Stomach (tissue), 9 donors: ENCODE data around the gene TTC21A. TPM values are rescaled to one million over a fixed set of nuclear protein-coding genes. Genes with fewer than 3 reads are reported as not detected.

Experiments
- DNase-seq, 2 donors: peaks; one replicate each; pipeline versions ENCODE4 v3.0.0 to v3.0.0-alpha.2; 2013 to 2019
- H3K27ac ChIP-seq, 5 donors: fragments of 200-600 bp in 4 of 5; sonication (generic) in 4 of 5; one replicate each; pipeline ENCODE4 v1.5.1; 2013 to 2019; ENCODE audit warnings: mild to moderate bottlenecking in 1 of 5, moderate library complexity in 1 of 5
- H3K27me3 ChIP-seq, 3 donors: fragments of 200-600 bp; sonication (generic); one replicate each; pipeline ENCODE4 v1.5.1; 2017 to 2019; ENCODE audit warnings: mixed run types in 1 of 3
- H3K36me3 ChIP-seq, 4 donors: fragments of 200-600 bp; sonication (generic); 1 replicate in 3 of 4; 2 replicates in 1 of 4; pipeline ENCODE4 v1.5.1; 2016 to 2019
- H3K4me1 ChIP-seq, 4 donors: fragments of 200-600 bp; sonication (generic); one replicate each; pipeline ENCODE4 v1.5.1; 2016 to 2019
- H3K4me3 ChIP-seq, 4 donors: fragments of 200-600 bp; sonication (generic) in 3 of 4; one replicate each; pipeline ENCODE4 v1.5.1; 2016 to 2019; ENCODE audit warnings: mild to moderate bottlenecking in 1 of 4
- H3K9me3 ChIP-seq, 4 donors: fragments of 200-600 bp; sonication (generic); one replicate each; pipeline ENCODE4 v1.5.1; 2016 to 2019
- EP300 ChIP-seq: sonication (generic); formaldehyde crosslinking; IDR thresholded peaks from one replicate; pipeline ENCODE4 v1.6.1; 2017; ENCODE audit warnings: antibody characterized with exemption
- POLR2A ChIP-seq, 4 donors: fragments of 450-650 bp; IDR thresholded peaks; one replicate each; pipeline ENCODE4 v1.6.1; 2016; ENCODE audit warnings: antibody characterized with exemption in 4 of 4, control low read depth in 2 of 4, mild to moderate bottlenecking in 1 of 4, moderate library complexity in 1 of 4
- POLR2AphosphoS5 ChIP-seq, 3 donors: sonication (generic); formaldehyde crosslinking; IDR thresholded peaks; one replicate each; pipeline ENCODE4 v1.6.1; 2016; ENCODE audit warnings: antibody characterized with exemption in 3 of 3
- WGBS, 5 donors: extraction: QIAGEN DNeasy Blood & Tissue Kit in 3 of 5; methylation state at CpG; one replicate each; pipeline versions ENCODE4 v1.1.5 to v1.1.7; 2013 to 2018; 5-methylcytosine and 5-hydroxymethylcytosine counted together
- intact Hi-C: fragments of 100-400 bp; cut with DNase I; formaldehyde crosslinking; loops from one replicate; pipeline ENCODE4 v1.15.1; 2023; ENCODE audit warnings: low total_unique reads
- polyA plus RNA-seq, 3 donors: library from polyadenylated mRNA; stranded (reverse); fragments of 200-250 nt; gene quantifications; one replicate each; pipeline ENCODE4 v1.2.3, GENCODE V29; 2013
- total RNA-seq, 5 donors: library from RNA; depleted of rRNA; stranded (reverse); fragments of >200 nt; gene quantifications; one replicate each; pipeline versions ENCODE4 v1.1.0 to v1.2.3, GENCODE V29; 2014 to 2016
- TF ChIP-seq, protein P1 (sequence below), 7 experiments: fragments of 450-650 bp in 4 of 7; fragments of 200-600 bp in 3 of 7; sonication (generic) in 3 of 7; IDR thresholded peaks; one replicate each; pipeline ENCODE4 v1.5.1; 2016 to 2019; ENCODE audit warnings: antibody characterized with exemption in 7 of 7, control low read depth in 2 of 7, mild to moderate bottlenecking in 1 of 7
- donor health status: healthy with polysubstance abuse.
- donor health status: Bipolar disorder and iron deficiency.
- donor health status: healthy.

TTC21A gene
- total and polyA plus RNA-seq, 8 donors, result 0.89 to 17.7 (median 6.3) TPM

DNA sequence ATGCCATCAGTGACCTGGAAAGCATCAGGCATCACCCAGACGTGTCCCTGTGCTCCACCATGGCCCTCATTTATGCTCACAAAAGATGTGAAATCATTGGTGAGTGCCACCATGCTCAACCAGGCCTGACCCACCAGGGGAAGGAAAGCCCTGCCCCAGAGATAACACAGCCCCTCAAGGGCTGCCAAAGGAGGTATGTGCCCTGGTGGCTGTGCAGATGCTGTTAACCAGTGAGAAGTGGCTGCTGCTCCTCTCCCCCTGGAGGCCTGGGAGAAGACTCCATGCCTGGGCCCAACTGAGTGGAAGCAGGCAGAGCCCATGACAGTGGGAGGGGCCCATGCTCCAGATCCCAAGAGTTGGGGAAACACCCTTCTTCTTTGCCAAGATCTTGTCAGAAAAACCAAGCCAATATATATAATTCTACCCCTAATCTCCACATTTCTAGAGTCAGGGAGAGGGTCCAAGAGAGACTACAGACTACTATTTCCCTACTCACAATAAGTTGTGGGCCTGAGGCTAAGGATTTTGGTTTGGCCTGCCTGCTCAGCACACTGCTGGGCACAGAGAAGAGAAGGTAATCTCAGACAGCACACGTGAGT is 2.7 kb downstream of the TTC21A start:
- intact Hi-C loops, result no loop called here
- peaks cover 20 to 31% (median 29%) of the 10 kb centered on the region in 4 donors for H3K4me1 ChIP-seq
- H3K27ac ChIP-seq, result no peak overlapping the region
- no peak overlapping the region for H3K4me3 ChIP-seq
- H3K27me3 ChIP-seq, result no peaks in the 10 kb centered on the region
- H3K36me3 ChIP-seq, result peaks cover 0 to 29% (median 14%) of the 10 kb centered on the region in 4 donors
- WGBS, 5 donors, result 50 to 96% (median 80%) methylated on average over 1 to 2 of the region's 2 CpGs
- no peak for DNase-seq
- H3K9me3 ChIP-seq, result no peaks in the 10 kb centered on the region
- TF ChIP-seq, protein P1, sequence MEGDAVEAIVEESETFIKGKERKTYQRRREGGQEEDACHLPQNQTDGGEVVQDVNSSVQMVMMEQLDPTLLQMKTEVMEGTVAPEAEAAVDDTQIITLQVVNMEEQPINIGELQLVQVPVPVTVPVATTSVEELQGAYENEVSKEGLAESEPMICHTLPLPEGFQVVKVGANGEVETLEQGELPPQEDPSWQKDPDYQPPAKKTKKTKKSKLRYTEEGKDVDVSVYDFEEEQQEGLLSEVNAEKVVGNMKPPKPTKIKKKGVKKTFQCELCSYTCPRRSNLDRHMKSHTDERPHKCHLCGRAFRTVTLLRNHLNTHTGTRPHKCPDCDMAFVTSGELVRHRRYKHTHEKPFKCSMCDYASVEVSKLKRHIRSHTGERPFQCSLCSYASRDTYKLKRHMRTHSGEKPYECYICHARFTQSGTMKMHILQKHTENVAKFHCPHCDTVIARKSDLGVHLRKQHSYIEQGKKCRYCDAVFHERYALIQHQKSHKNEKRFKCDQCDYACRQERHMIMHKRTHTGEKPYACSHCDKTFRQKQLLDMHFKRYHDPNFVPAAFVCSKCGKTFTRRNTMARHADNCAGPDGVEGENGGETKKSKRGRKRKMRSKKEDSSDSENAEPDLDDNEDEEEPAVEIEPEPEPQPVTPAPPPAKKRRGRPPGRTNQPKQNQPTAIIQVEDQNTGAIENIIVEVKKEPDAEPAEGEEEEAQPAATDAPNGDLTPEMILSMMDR (IDR thresholded peaks at IDR 0.05), result no peak
- TF ChIP-seq POLR2A (IDR thresholded peaks at IDR 0.05) (no peak), EP300 (no peak), POLR2AphosphoS5 (IDR thresholded peaks at IDR 0.05) (no peak)

DNA sequence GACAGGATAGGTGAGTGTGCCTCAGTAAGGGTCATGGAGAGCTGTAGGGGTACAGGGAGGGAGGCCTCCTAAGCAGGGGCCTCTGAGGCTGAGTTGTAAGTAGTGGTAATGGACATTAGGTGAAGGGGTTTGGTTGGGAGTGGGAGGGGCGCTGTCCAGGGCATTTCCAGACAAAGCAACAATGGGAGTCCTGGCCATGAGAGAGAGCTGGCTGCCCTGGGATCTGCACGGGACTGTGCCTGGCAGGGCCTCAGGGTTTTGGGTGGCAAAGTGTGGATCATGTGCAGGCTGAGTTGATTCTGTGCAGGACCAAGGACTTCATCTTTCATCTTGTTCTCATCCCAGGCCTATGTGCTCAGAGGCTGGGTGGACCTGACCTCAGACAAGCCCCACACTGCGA is 4.6 kb downstream of the TTC21A start:
- no peak for DNase-seq
- no peak overlapping the region for H3K27ac ChIP-seq
- intact Hi-C loops, result no loop called here

DNA sequence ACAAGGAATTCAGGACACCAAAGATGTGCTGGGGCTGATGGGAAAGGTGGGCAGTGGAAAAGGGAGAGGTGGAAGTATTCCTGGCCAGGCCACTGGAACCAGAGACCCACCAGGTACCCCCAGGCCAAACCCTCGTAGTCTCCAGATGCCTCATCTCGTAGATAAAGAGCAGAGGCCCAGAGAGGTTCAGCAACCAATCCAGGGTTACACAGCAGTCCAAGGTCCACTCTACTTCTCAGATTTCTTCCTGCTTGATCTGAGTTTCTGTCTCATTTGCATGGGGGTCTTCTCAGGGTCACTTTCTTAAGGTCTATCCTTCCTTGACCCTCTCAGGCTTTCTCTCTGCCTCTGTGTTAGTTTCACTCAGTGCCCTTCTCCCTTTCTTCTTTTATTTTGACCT is 5.1 kb downstream of the TTC21A start:
- no peak overlapping the region for H3K27ac ChIP-seq
- no peaks in the 10 kb centered on the region for H3K27me3 ChIP-seq
- H3K4me1 ChIP-seq, result peaks cover 7 to 16% (median 12%) of the 10 kb centered on the region in 4 donors
- WGBS, 5 donors, result 94 to 96% (median 96%) methylated on average over 2 of the region's 2 CpGs
- H3K9me3 ChIP-seq, result no peaks in the 10 kb centered on the region
- no peak for DNase-seq
- peaks cover 0 to 34% (median 15%) of the 10 kb centered on the region in 4 donors for H3K36me3 ChIP-seq
- H3K4me3 ChIP-seq, result no peak overlapping the region
- TF ChIP-seq EP300, result no peak
- TF ChIP-seq, protein P1 (IDR thresholded peaks at IDR 0.05), result no peak
- TF ChIP-seq POLR2A (IDR thresholded peaks at IDR 0.05), result no peak
- no peak for TF ChIP-seq POLR2AphosphoS5 (IDR thresholded peaks at IDR 0.05)
- intact Hi-C loops, result no loop called here

More for the DNA sequence above, 4.6 kb downstream of the TTC21A start:
- Histone ChIP-seq H3K4me1 (peaks cover 7 to 16% (median 12%) of the 10 kb centered on the region in 4 donors), H3K9me3 (no peaks in the 10 kb centered on the region), H3K27me3 (no peaks in the 10 kb centered on the region), H3K4me3 (no peak overlapping the region), H3K36me3 (peaks cover 0 to 30% (median 14%) of the 10 kb centered on the region in 4 donors)
- WGBS, 5 donors, result 87 to 97% (median 96%) methylated on average over 3 of the region's 3 CpGs
- TF ChIP-seq, protein P1 (IDR thresholded peaks at IDR 0.05), result no peak
- TF ChIP-seq POLR2A (IDR thresholded peaks at IDR 0.05), result no peak
- no peak for TF ChIP-seq POLR2AphosphoS5 (IDR thresholded peaks at IDR 0.05)
- TF ChIP-seq EP300, result no peak

DNA sequence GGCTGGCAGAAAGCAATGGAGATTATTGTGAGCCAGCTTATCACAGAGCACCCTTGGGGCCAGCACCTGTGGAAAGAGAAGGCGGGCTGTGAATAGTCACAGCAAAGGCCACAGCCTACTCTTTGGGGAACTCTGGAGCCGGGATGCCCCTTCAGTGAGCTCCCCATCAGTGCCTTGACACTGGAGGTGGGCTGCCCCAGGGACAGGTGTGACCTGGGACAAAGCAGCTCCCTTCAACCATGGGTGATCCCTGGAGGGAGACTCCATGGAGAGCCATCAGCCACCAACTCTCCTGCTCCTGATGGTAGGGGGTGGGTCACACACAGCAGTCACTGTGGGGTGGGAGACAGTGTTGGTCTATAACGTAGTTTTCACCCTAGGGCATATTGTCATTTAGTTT is 5.8 kb downstream of the TTC21A start:
- H3K4me3 ChIP-seq, result no peak overlapping the region
- H3K9me3 ChIP-seq, result no peaks in the 10 kb centered on the region
- peaks cover 0 to 41% (median 23%) of the 10 kb centered on the region in 4 donors for H3K36me3 ChIP-seq
- intact Hi-C loops, result no loop called here
- no peak for TF ChIP-seq POLR2AphosphoS5 (IDR thresholded peaks at IDR 0.05)
- TF ChIP-seq POLR2A (IDR thresholded peaks at IDR 0.05), result no peak
- TF ChIP-seq, protein P1 (IDR thresholded peaks at IDR 0.05), result no peak
- no peaks in the 10 kb centered on the region for H3K27me3 ChIP-seq
- H3K27ac ChIP-seq, result no peak overlapping the region
- DNase-seq, result no peak
- H3K4me1 ChIP-seq, result peaks cover 3 to 11% (median 7%) of the 10 kb centered on the region in 4 donors
- WGBS, 5 donors, result 79 to 88% (median 85%) methylated on average over 3 of the region's 3 CpGs
